HEK293 (cell line): ENCODE measurements around the gene FOXO4.

Experiments used
- CTCF ChIP-seq: fragments of 450-650 bp; formaldehyde crosslinking; IDR thresholded peaks from 2 replicates; pipeline ENCODE4 v1.5.1; 2016; ENCODE audit warnings: missing biosample characterization, missing genetic modification characterization
- OVOL3 ChIP-seq: fragments of 450-650 bp; formaldehyde crosslinking; IDR thresholded peaks from 2 replicates; pipeline ENCODE4 v1.5.1; 2016; ENCODE audit warnings: missing biosample characterization, missing genetic modification characterization
- SP3 ChIP-seq: fragments of 450-650 bp; formaldehyde crosslinking; IDR thresholded peaks from 2 replicates; pipeline ENCODE4 v1.5.1; 2016; ENCODE audit warnings: missing biosample characterization, missing genetic modification characterization
- TCF7L2 ChIP-seq: IDR thresholded peaks from 2 replicates; pipeline ENCODE4 v1.6.1; 2011; ENCODE audit warnings: low read depth, mild to moderate bottlenecking, inconsistent platforms, low read length, moderate library complexity, borderline replicate concordance
- ZBTB11 ChIP-seq: fragments of 450-650 bp; formaldehyde crosslinking; conservative IDR thresholded peaks from 2 replicates; pipeline ENCODE4 v1.5.1; 2016; ENCODE audit warnings: low read depth, missing biosample characterization, missing genetic modification characterization
- ZFHX2 ChIP-seq: fragments of 450-650 bp; formaldehyde crosslinking; conservative IDR thresholded peaks from 2 replicates; pipeline ENCODE4 v1.5.1; 2016; ENCODE audit warnings: missing biosample characterization, missing genetic modification characterization
- ZNF133 ChIP-seq: fragments of 450-650 bp; formaldehyde crosslinking; IDR thresholded peaks from 2 replicates; pipeline ENCODE4 v1.5.1; 2016; ENCODE audit warnings: missing biosample characterization, missing genetic modification characterization
- ZNF350 ChIP-seq: fragments of 450-650 bp; formaldehyde crosslinking; IDR thresholded peaks from 2 replicates; pipeline ENCODE4 v1.5.0; 2017; ENCODE audit warnings: missing biosample characterization, mild to moderate bottlenecking, missing genetic modification characterization
- ZNF660 ChIP-seq: fragments of 450-650 bp; IDR thresholded peaks from 2 replicates; pipeline ENCODE4 v1.5.1; 2018; ENCODE audit warnings: missing biosample characterization, mild to moderate bottlenecking, missing genetic modification characterization
- ZNF707 ChIP-seq: fragments of 450-650 bp; formaldehyde crosslinking; IDR thresholded peaks from 2 replicates; pipeline ENCODE4 v1.5.1; 2016; ENCODE audit warnings: missing biosample characterization, missing genetic modification characterization
- ZNF791 ChIP-seq: fragments of 450-650 bp; formaldehyde crosslinking; IDR thresholded peaks from 2 replicates; pipeline ENCODE4 v1.5.1; 2016; ENCODE audit warnings: missing biosample characterization, missing genetic modification characterization
- ZNF792 ChIP-seq: fragments of 450-650 bp; formaldehyde crosslinking; IDR thresholded peaks from 2 replicates; pipeline ENCODE4 v1.5.1; 2016; ENCODE audit warnings: missing biosample characterization, missing genetic modification characterization

GRCh38 chrX:71106427-71106826, 10.8 kb downstream of the FOXO4 start, which contains the start of gene CXorf65:
- TF ChIP-seq TCF7L2 (no peak), ZNF707 (no peak), CTCF (no peak), ZBTB11 (no peak), ZNF791 (tag by site-specific recombination) (no peak), ZNF792 (tag by site-specific recombination) (no peak), ZFHX2 (tag by site-specific recombination) (no peak), OVOL3 (no peak), ZNF350 (tag by site-specific recombination) (no peak), ZNF133 (tag by site-specific recombination) (no peak), SP3 (tag by site-specific recombination) (no peak), ZNF660 (tag by site-specific recombination) (no peak)
